GM23338 (cell line): ENCODE data around the gene LZIC. TPM values are rescaled to one million over a fixed set of nuclear protein-coding genes. Genes with fewer than 3 reads are reported as not detected.

Source experiments
- ATAC-seq: fragments of 200-7000 bp; cut with Tn5 transposase; 3 replicates; pipeline ENCODE4 v1.9.1; 2020
- DNase-seq: peaks from one replicate; pipeline ENCODE4 v3.0.0-alpha.2; 2015; ENCODE audit warnings: low spot score
- H2AFZ ChIP-seq: fragments of 200-600 bp; sonication (generic); 2 replicates; pipeline ENCODE4 v1.8.0; 2016; ENCODE audit warnings: antibody characterized with exemption, mild to moderate bottlenecking, moderate library complexity
- H3F3A ChIP-seq: fragments of 200-600 bp; sonication (generic); replicated peaks from 2 replicates; pipeline ENCODE4 v1.8.0; 2017; ENCODE audit warnings: antibody characterized with exemption, mixed run types, low read depth
- H3K27ac ChIP-seq: fragments of 200-600 bp; sonication (generic); 2 replicates; pipeline ENCODE4 v1.6.1; 2016; ENCODE audit warnings: low read depth
- H3K27me3 ChIP-seq: fragments of 200-600 bp; sonication (generic); 2 replicates; pipeline ENCODE4 v1.8.0; 2016; ENCODE audit warnings: mild to moderate bottlenecking, mixed run types, moderate library complexity; ENCODE audit not compliant: insufficient read depth
- H3K36me3 ChIP-seq: fragments of 200-600 bp; sonication (generic); 2 replicates; pipeline ENCODE4 v1.8.0; 2016; ENCODE audit warnings: mild to moderate bottlenecking; ENCODE audit not compliant: insufficient read depth
- H3K4me1 ChIP-seq: fragments of 200-600 bp; sonication (generic); 2 replicates; pipeline ENCODE4 v1.8.0; 2016; ENCODE audit warnings: mild to moderate bottlenecking, moderate library complexity; ENCODE audit not compliant: insufficient read depth
- H3K4me2 ChIP-seq: fragments of 200-600 bp; sonication (generic); 2 replicates; pipeline ENCODE4 v1.7.1; 2017; ENCODE audit warnings: mixed run types
- H3K4me3 ChIP-seq: fragments of 200-600 bp; sonication (generic); 2 replicates; pipeline ENCODE4 v1.6.1; 2016; ENCODE audit warnings: mixed run types
- H3K79me2 ChIP-seq: fragments of 200-600 bp; sonication (generic); replicated peaks from 2 replicates; pipeline ENCODE4 v1.8.0; 2017; ENCODE audit warnings: mild to moderate bottlenecking; ENCODE audit not compliant: insufficient read depth
- H3K9me2 ChIP-seq: fragments of 200-600 bp; sonication (generic); 2 replicates; pipeline ENCODE4 v1.8.0; 2017; ENCODE audit not compliant: insufficient read depth
- H4K20me1 ChIP-seq: fragments of 200-600 bp; sonication (generic); replicated peaks from 2 replicates; pipeline ENCODE4 v1.8.0; 2017; ENCODE audit warnings: mild to moderate bottlenecking; ENCODE audit not compliant: insufficient read depth
- H3K27ac Mint-ChIP-seq: 2 replicates; pipeline ENCODE4 v1.8.0; 2020; ENCODE audit warnings: inconsistent platforms, mild to moderate bottlenecking, moderate library complexity, mixed read lengths
- H3K27me3 Mint-ChIP-seq: 3 replicates; pipeline ENCODE4 v1.8.0; 2022; ENCODE audit warnings: low read depth, mild to moderate bottlenecking, moderate library complexity, mixed read lengths, inconsistent platforms; ENCODE audit not compliant: insufficient read depth, poor library complexity
- H3K36me3 Mint-ChIP-seq: 3 replicates; pipeline ENCODE4 v1.8.0; 2021; ENCODE audit warnings: low read depth, mild to moderate bottlenecking, inconsistent platforms, moderate library complexity, mixed read lengths
- H3K4me1 Mint-ChIP-seq: 3 replicates; pipeline ENCODE4 v1.8.0; 2020; ENCODE audit warnings: mild to moderate bottlenecking, inconsistent platforms, mixed read lengths
- H3K4me3 Mint-ChIP-seq: 3 replicates; pipeline ENCODE4 v1.8.0; 2021; ENCODE audit warnings: moderate library complexity, mild to moderate bottlenecking, inconsistent platforms, mixed read lengths
- H3K9me3 Mint-ChIP-seq: 3 replicates; pipeline ENCODE4 v1.8.0; 2020; ENCODE audit warnings: moderate library complexity, mild to moderate bottlenecking, inconsistent platforms, mixed read lengths
- CTCF ChIP-seq, 2 experiments: fragments of 200-600 bp in 1 of 2; sonication (generic) in 1 of 2; conservative IDR thresholded peaks; 2 replicates each; pipeline versions ENCODE4 v1.5.1 to v1.6.1; 2016 to 2017; ENCODE audit warnings: antibody characterized with exemption in 2 of 2, low read depth in 2 of 2, mild to moderate bottlenecking in 2 of 2, moderate library complexity in 1 of 2
- EZH2 ChIP-seq: fragments of 200-600 bp; sonication (generic); IDR thresholded peaks from one replicate; pipeline ENCODE4 v1.8.0; 2017; ENCODE audit warnings: antibody characterized with exemption, mild to moderate bottlenecking, low read depth; ENCODE audit not compliant: unreplicated experiment
- polyA plus RNA-seq: library from polyadenylated mRNA; unstranded; fragments of >200 nt; fragmentation: Nextera tagmentation; extraction: Ambion mirVana; gene quantifications from 2 replicates; pipeline ENCODE4 v1.2.1, GENCODE V29; 2016
- total RNA-seq: library from RNA; depleted of rRNA; stranded (reverse); fragments of >200 nt; shearing (Covaris generic); gene quantifications from 2 replicates; pipeline ENCODE4 v1.2.3, GENCODE V29; 2014
- TF ChIP-seq, protein P1 (sequence below): fragments of 250-450 bp; sonication (Bioruptor Pico); IDR thresholded peaks from 2 replicates; pipeline ENCODE4 v1.5.0; 2020; ENCODE audit warnings: mild to moderate bottlenecking, moderate library complexity

The LZIC gene
- total and polyA plus RNA-seq, 2 experiments from 2014 or later = 19.4 to 23.5 TPM

- TF ChIP-seq, protein P1, sequence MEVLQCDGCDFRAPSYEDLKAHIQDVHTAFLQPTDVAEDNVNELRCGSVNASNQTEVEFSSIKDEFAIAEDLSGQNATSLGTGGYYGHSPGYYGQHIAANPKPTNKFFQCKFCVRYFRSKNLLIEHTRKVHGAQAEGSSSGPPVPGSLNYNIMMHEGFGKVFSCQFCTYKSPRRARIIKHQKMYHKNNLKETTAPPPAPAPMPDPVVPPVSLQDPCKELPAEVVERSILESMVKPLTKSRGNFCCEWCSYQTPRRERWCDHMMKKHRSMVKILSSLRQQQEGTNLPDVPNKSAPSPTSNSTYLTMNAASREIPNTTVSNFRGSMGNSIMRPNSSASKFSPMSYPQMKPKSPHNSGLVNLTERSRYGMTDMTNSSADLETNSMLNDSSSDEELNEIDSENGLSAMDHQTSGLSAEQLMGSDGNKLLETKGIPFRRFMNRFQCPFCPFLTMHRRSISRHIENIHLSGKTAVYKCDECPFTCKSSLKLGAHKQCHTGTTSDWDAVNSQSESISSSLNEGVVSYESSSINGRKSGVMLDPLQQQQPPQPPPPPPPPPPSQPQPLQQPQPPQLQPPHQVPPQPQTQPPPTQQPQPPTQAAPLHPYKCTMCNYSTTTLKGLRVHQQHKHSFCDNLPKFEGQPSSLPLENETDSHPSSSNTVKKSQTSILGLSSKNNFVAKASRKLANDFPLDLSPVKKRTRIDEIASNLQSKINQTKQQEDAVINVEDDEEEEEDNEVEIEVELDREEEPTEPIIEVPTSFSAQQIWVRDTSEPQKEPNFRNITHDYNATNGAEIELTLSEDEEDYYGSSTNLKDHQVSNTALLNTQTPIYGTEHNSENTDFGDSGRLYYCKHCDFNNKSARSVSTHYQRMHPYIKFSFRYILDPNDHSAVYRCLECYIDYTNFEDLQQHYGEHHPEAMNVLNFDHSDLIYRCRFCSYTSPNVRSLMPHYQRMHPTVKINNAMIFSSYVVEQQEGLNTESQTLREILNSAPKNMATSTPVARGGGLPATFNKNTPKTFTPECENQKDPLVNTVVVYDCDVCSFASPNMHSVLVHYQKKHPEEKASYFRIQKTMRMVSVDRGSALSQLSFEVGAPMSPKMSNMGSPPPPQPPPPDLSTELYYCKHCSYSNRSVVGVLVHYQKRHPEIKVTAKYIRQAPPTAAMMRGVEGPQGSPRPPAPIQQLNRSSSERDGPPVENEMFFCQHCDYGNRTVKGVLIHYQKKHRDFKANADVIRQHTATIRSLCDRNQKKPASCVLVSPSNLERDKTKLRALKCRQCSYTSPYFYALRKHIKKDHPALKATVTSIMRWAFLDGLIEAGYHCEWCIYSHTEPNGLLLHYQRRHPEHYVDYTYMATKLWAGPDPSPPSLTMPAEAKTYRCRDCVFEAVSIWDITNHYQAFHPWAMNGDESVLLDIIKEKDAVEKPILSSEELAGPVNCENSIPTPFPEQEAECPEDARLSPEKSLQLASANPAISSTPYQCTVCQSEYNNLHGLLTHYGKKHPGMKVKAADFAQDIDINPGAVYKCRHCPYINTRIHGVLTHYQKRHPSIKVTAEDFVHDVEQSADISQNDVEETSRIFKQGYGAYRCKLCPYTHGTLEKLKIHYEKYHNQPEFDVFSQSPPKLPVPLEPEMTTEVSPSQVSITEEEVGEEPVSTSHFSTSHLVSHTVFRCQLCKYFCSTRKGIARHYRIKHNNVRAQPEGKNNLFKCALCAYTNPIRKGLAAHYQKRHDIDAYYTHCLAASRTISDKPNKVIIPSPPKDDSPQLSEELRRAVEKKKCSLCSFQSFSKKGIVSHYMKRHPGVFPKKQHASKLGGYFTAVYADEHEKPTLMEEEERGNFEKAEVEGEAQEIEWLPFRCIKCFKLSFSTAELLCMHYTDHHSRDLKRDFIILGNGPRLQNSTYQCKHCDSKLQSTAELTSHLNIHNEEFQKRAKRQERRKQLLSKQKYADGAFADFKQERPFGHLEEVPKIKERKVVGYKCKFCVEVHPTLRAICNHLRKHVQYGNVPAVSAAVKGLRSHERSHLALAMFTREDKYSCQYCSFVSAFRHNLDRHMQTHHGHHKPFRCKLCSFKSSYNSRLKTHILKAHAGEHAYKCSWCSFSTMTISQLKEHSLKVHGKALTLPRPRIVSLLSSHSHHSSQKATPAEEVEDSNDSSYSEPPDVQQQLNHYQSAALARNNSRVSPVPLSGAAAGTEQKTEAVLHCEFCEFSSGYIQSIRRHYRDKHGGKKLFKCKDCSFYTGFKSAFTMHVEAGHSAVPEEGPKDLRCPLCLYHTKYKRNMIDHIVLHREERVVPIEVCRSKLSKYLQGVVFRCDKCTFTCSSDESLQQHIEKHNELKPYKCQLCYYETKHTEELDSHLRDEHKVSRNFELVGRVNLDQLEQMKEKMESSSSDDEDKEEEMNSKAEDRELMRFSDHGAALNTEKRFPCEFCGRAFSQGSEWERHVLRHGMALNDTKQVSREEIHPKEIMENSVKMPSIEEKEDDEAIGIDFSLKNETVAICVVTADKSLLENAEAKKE (CRISPR knock-in tag) = no peak
- no peak for TF ChIP-seq CTCF (conservative IDR thresholded peaks at IDR 0.05; ENCODE audit: low read depth in 2 of 2)
Observed at GRCh38 chr1:9891207-9891606, 52.0 kb downstream of the LZIC start (continued).

DNA sequence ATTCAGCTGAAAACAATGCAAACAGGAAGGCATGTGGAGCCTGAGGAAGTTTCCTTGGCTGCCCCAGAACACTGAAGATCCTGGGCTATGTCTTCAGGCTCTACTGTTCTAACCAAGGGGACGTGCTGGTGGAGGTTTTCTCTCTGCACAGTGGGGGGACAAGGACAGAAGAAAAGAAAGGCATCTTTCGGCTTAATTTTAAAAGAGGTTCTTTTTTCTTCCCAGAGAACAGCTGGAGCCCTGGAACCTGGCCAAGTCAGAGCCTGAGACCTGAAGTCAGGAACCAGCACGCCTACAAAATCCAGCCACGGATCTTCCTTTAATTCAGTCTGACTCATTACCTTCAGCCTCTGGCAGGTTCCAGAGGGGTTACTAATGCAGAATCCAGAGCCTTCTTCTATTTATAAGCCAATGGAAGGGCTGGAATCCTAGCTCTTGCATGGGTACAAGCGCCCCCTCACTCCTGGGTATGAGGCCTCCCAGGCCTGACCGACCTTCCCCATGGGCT, 52.9 kb downstream of the LZIC start:
- Histone ChIP-seq H3K27ac (peak overlapping the region; percentile 80), H3K27me3 (no peaks in the 10 kb centered on the region), H3K4me3 (no peak overlapping the region), H3K4me1 (peaks cover 13% of the 10 kb centered on the region; the same call in 1 of the 2 replicates), H3K4me2 (peak overlapping the region; percentile 17; the same call in 1 of the 2 replicates), H3F3A (peaks cover 8% of the 10 kb centered on the region), H3K9me2 (no peaks in the 10 kb centered on the region), H3K36me3 (no peaks in the 10 kb centered on the region; the same call in 1 of the 2 replicates), H3K79me2 (no peaks in the 10 kb centered on the region), H2AFZ (no peak overlapping the region), H4K20me1 (no peaks in the 10 kb centered on the region; the same call in 1 of the 2 replicates)
- Mint-ChIP-seq H3K4me3 (peak overlapping the region; percentile 3; the same call in 1 of the 3 replicates), H3K27ac (peak overlapping the region; percentile 75), H3K4me1 (peaks cover 52% of the 10 kb centered on the region), H3K9me3 (no peaks in the 10 kb centered on the region), H3K36me3 (peaks cover 3% of the 10 kb centered on the region; the same call in 1 of the 3 replicates), H3K27me3 (peaks cover 15% of the 10 kb centered on the region)
- TF ChIP-seq EZH2 = no peak
- TF ChIP-seq, protein P1 (CRISPR knock-in tag) = peak; percentile 47; the same call in 1 of the 2 replicates
- DNase-seq (peak; percentile 40), ATAC-seq (peak; percentile 74)
